Astrocyte (in vitro differentiated cells and primary cell): Measurements from ENCODE around the gene UBQLN4. TPM values are rescaled to one million over a fixed set of nuclear protein-coding genes. Genes with fewer than 3 reads are reported as not detected.

Experiments used
- DNase-seq: peaks from one replicate; pipeline ENCODE4 v3.0.0-alpha.2; 2010; ENCODE audit warnings: low read depth
- FAIRE-seq: peaks from 2 replicates; lab custom pipeline; 2011; peaks lifted over from hg19 to GRCh38; lab: Jason Lieb, UNC
- H2AFZ ChIP-seq: 2 replicates; pipeline ENCODE4 v1.6.0; 2012; ENCODE audit warnings: low read depth, low read length, inconsistent platforms
- H3K27ac ChIP-seq: 2 replicates; pipeline ENCODE4 v1.5.1; 2011; ENCODE audit warnings: low read depth, low read length, inconsistent platforms
- H3K27me3 ChIP-seq: 2 replicates; pipeline ENCODE4 v1.6.0; 2011; ENCODE audit warnings: low read length, inconsistent platforms; ENCODE audit not compliant: insufficient read depth
- H3K36me3 ChIP-seq: 2 replicates; pipeline ENCODE4 v1.5.1; 2011; ENCODE audit warnings: low read length, inconsistent platforms; ENCODE audit not compliant: insufficient read depth
- H3K4me1 ChIP-seq: 2 replicates; pipeline ENCODE4 v1.5.1; 2011; ENCODE audit warnings: low read length, inconsistent platforms; ENCODE audit not compliant: insufficient read depth
- H3K4me2 ChIP-seq: 2 replicates; pipeline ENCODE4 v1.6.0; 2012; ENCODE audit warnings: low read length, inconsistent platforms
- H3K4me3 ChIP-seq: 2 replicates; pipeline ENCODE4 v1.5.1; 2011; ENCODE audit warnings: low read depth, mild to moderate bottlenecking, low read length, inconsistent platforms; ENCODE audit not compliant: insufficient read depth
- H3K79me2 ChIP-seq: 2 replicates; pipeline ENCODE4 v1.6.0; 2012; ENCODE audit warnings: mild to moderate bottlenecking, low read length, inconsistent platforms; ENCODE audit not compliant: insufficient read depth
- H3K9ac ChIP-seq: 2 replicates; pipeline ENCODE4 v1.6.0; 2012; ENCODE audit warnings: mild to moderate bottlenecking, low read length, inconsistent platforms
- H3K9me3 ChIP-seq: 2 replicates; pipeline ENCODE4 v1.5.1; 2012; ENCODE audit warnings: low read depth, mild to moderate bottlenecking, low read length, inconsistent platforms; ENCODE audit not compliant: insufficient read depth
- H4K20me1 ChIP-seq: 2 replicates; pipeline ENCODE4 v1.6.0; 2012; ENCODE audit warnings: low read length, inconsistent platforms; ENCODE audit not compliant: insufficient read depth
- H3K27ac Mint-ChIP-seq: one replicate; pipeline ENCODE4 v1.8.0; 2021; ENCODE audit warnings: mild to moderate bottlenecking, mixed read lengths; ENCODE audit not compliant: unreplicated experiment
- H3K27me3 Mint-ChIP-seq: one replicate; pipeline ENCODE4 v1.8.0; 2021; ENCODE audit warnings: low read depth, mixed read lengths; ENCODE audit not compliant: unreplicated experiment
- H3K36me3 Mint-ChIP-seq: one replicate; pipeline ENCODE4 v1.8.0; 2021; ENCODE audit warnings: low read depth, mixed read lengths; ENCODE audit not compliant: unreplicated experiment
- H3K4me1 Mint-ChIP-seq: one replicate; pipeline ENCODE4 v1.8.0; 2021; ENCODE audit warnings: low read depth, mixed read lengths; ENCODE audit not compliant: unreplicated experiment
- H3K4me3 Mint-ChIP-seq: one replicate; pipeline ENCODE4 v1.8.0; 2021; ENCODE audit warnings: mild to moderate bottlenecking, moderate library complexity, mixed read lengths; ENCODE audit not compliant: unreplicated experiment
- H3K9me3 Mint-ChIP-seq: one replicate; pipeline ENCODE4 v1.8.0; 2021; ENCODE audit warnings: mild to moderate bottlenecking, mixed read lengths; ENCODE audit not compliant: unreplicated experiment
- CTCF ChIP-seq: IDR thresholded peaks from 2 replicates; pipeline ENCODE4 v1.5.1; 2011; ENCODE audit warnings: low read depth, mild to moderate bottlenecking, inconsistent platforms, low read length, moderate library complexity; ENCODE audit not compliant: insufficient read depth
- EZH2 ChIP-seq: IDR thresholded peaks from 2 replicates; pipeline ENCODE4 v1.6.1; 2012; ENCODE audit warnings: mild to moderate bottlenecking, low read length, inconsistent platforms; ENCODE audit not compliant: insufficient read depth
- total RNA-seq: library from RNA; stranded (reverse); gene quantifications from 2 replicates; pipeline ENCODE4 v1.2.1, GENCODE V29; 2021

Gene UBQLN4
- total RNA-seq, 1 donor from 2014 or later: 40.0 TPM

- TF ChIP-seq CTCF: no peak
- no peak for TF ChIP-seq EZH2
- peak overlapping the region; percentile 77 for H3K27ac Mint-ChIP-seq
- H3K9me3 Mint-ChIP-seq: no peaks in the 10 kb centered on the region
- peaks cover 16% of the 10 kb centered on the region for H3K36me3 Mint-ChIP-seq
- H3K27me3 ChIP-seq: no peaks in the 10 kb centered on the region
- H3K9ac ChIP-seq: peak overlapping the region; percentile 94
- peak overlapping the region; percentile 45 for H2AFZ ChIP-seq
- H4K20me1 ChIP-seq: peaks cover 75% of the 10 kb centered on the region
- H3K4me1 Mint-ChIP-seq: peaks cover 39% of the 10 kb centered on the region
- peak overlapping the region; percentile 97 for H3K4me3 Mint-ChIP-seq
- peaks cover 40% of the 10 kb centered on the region for H3K4me1 ChIP-seq
- H3K27ac ChIP-seq: peak overlapping the region; percentile 57
- DNase-seq: no peak
- H3K27me3 Mint-ChIP-seq: no peaks in the 10 kb centered on the region
- no peak for FAIRE-seq
- peaks cover 2% of the 10 kb centered on the region for H3K36me3 ChIP-seq
- H3K79me2 ChIP-seq: peaks cover 86% of the 10 kb centered on the region
- H3K4me2 ChIP-seq: peak overlapping the region; percentile 94
- peak overlapping the region; percentile 91 for H3K4me3 ChIP-seq
- no peaks in the 10 kb centered on the region for H3K9me3 ChIP-seq
Observed at GRCh38 chr1:156081180-156081916, 27.8 kb upstream of the UBQLN4 start.

- peak overlapping the region; percentile 77 for H3K27ac Mint-ChIP-seq
- Histone ChIP-seq H3K79me2 (peaks cover 91% of the 10 kb centered on the region), H3K9me3 (no peaks in the 10 kb centered on the region), H3K4me2 (peak overlapping the region; percentile 94), H3K27ac (peak overlapping the region; percentile 57), H2AFZ (peak overlapping the region; percentile 45), H3K4me3 (peak overlapping the region; percentile 91), H3K4me1 (peaks cover 37% of the 10 kb centered on the region), H3K9ac (peak overlapping the region; percentile 94), H4K20me1 (peaks cover 75% of the 10 kb centered on the region), H3K36me3 (peaks cover 2% of the 10 kb centered on the region), H3K27me3 (no peaks in the 10 kb centered on the region)
- H3K27me3 Mint-ChIP-seq: no peaks in the 10 kb centered on the region
- H3K9me3 Mint-ChIP-seq: no peaks in the 10 kb centered on the region
- no peak for TF ChIP-seq EZH2
- TF ChIP-seq CTCF: no peak
- DNase-seq: no peak
- H3K36me3 Mint-ChIP-seq: peaks cover 14% of the 10 kb centered on the region
- H3K4me1 Mint-ChIP-seq: peaks cover 37% of the 10 kb centered on the region
- peak overlapping the region; percentile 97 for H3K4me3 Mint-ChIP-seq
- FAIRE-seq: no peak
Observed at GRCh38 chr1:156080863-156081179, 27.2 kb upstream of the UBQLN4 start.
